H1 (cell line): ENCODE results near the gene LRRTM3. TPM values are rescaled to one million over a fixed set of nuclear protein-coding genes. Genes with fewer than 3 reads are reported as not detected.
A peak's percentile ranks its signal among the peaks of the same experiment; 100 is the strongest.

ENCODE experiments used
- CTCF ChIA-PET: fragments of 300-600 bp; sonication (Branson Sonifier 250); formaldehyde crosslinking; loops from one replicate; lab custom pipeline; 2021; ENCODE audit not compliant: partially characterized antibody; lab: Charles Lee
- POLR2A ChIA-PET: fragments of 300-600 bp; sonication (Branson Sonifier 250); formaldehyde crosslinking; loops from one replicate; lab custom pipeline; 2021; ENCODE audit warnings: inconsistent platforms; ENCODE audit not compliant: partially characterized antibody; lab: Charles Lee
- DNase-seq, 2 experiments: peaks; one replicate each; pipeline versions ENCODE4 v3.0.0 to v3.0.0-alpha.2; 2010 to 2022; ENCODE audit warnings: low spot score in 2 of 2, low read depth in 1 of 2, mixed read lengths in 1 of 2
- FAIRE-seq: peaks from 2 replicates; lab custom pipeline; 2011; peaks lifted over from hg19 to GRCh38; lab: Jason Lieb, UNC
- H2AFZ ChIP-seq: 2 replicates; pipeline ENCODE4 v1.8.1; 2012; ENCODE audit warnings: low read length, inconsistent platforms
- H2AK5ac ChIP-seq: 2 replicates; pipeline ENCODE4 v1.6.1; 2013; ENCODE audit warnings: low read depth, low read length
- H2BK120ac ChIP-seq: replicated peaks from 2 replicates; pipeline ENCODE3; 2013; ENCODE audit warnings: low read depth, low read length, inconsistent platforms
- H2BK12ac ChIP-seq: 2 replicates; pipeline ENCODE4 v1.6.1; 2013; ENCODE audit warnings: low read depth, low read length
- H2BK15ac ChIP-seq: 2 replicates; pipeline ENCODE4 v1.6.1; 2013; ENCODE audit warnings: low read length
- H2BK20ac ChIP-seq: 2 replicates; pipeline ENCODE4 v1.6.1; 2013; ENCODE audit warnings: low read length
- H2BK5ac ChIP-seq: 2 replicates; pipeline ENCODE4 v1.6.1; 2013; ENCODE audit warnings: low read depth, low read length
- H3K14ac ChIP-seq: 2 replicates; pipeline ENCODE4 v1.6.1; 2013; ENCODE audit warnings: inconsistent platforms; ENCODE audit not compliant: insufficient read length
- H3K18ac ChIP-seq: 2 replicates; pipeline ENCODE4 v1.6.1; 2013; ENCODE audit warnings: low read length; ENCODE audit errors: extremely low read depth
- H3K23ac ChIP-seq: 2 replicates; pipeline ENCODE4 v1.6.1; 2013; ENCODE audit warnings: inconsistent platforms; ENCODE audit not compliant: insufficient read length
- H3K23me2 ChIP-seq: 2 replicates; pipeline ENCODE4 v1.6.1; 2013; ENCODE audit warnings: low read depth, low read length
- H3K27ac ChIP-seq: 2 replicates; pipeline ENCODE4 v1.6.1; 2011; ENCODE audit warnings: low read depth, low read length, inconsistent platforms
- H3K27me3 ChIP-seq, 4 experiments: replicated peaks in 1 of 4; 1 replicate in 1 of 4; 2 replicates in 3 of 4; pipeline versions ENCODE4 v1.6.1 to v1.8.1; 2011 to 2013; ENCODE audit warnings: low read length in 3 of 4, mild to moderate bottlenecking in 3 of 4, inconsistent platforms in 2 of 4, mixed read lengths in 2 of 4, moderate library complexity in 1 of 4; ENCODE audit not compliant: control insufficient read depth in 3 of 4, insufficient read depth in 3 of 4; ENCODE audit errors: extremely low read depth in 1 of 4
- H3K36me3 ChIP-seq, 4 experiments: 2 replicates each; pipeline versions ENCODE4 v1.6.1 to v1.8.1; 2011 to 2013; ENCODE audit warnings: mild to moderate bottlenecking in 4 of 4, low read length in 3 of 4, moderate library complexity in 2 of 4, control low read depth in 1 of 4, inconsistent platforms in 1 of 4; ENCODE audit not compliant: insufficient read depth in 4 of 4, control insufficient read depth in 2 of 4
- H3K4ac ChIP-seq: replicated peaks from 2 replicates; pipeline ENCODE3; 2013; ENCODE audit warnings: low read length, low read depth, mixed read lengths, inconsistent platforms; ENCODE audit not compliant: insufficient read length
- H3K4me1 ChIP-seq, 4 experiments: replicated peaks in 1 of 4; 1 replicate in 1 of 4; 2 replicates in 3 of 4; pipeline versions ENCODE4 v1.6.1 to v1.8.1; 2011 to 2013; ENCODE audit warnings: low read length in 3 of 4, inconsistent platforms in 2 of 4, mixed read lengths in 1 of 4; ENCODE audit not compliant: insufficient read depth in 4 of 4, control insufficient read depth in 3 of 4
- H3K4me2 ChIP-seq, 2 experiments: 2 replicates each; pipeline versions ENCODE4 v1.6.1 to v1.8.1; 2011 to 2013; ENCODE audit warnings: low read depth in 2 of 2, low read length in 2 of 2, control low read depth in 1 of 2, inconsistent platforms in 1 of 2, mild to moderate bottlenecking in 1 of 2; ENCODE audit not compliant: insufficient read depth in 1 of 2
- H3K4me3 ChIP-seq, 4 experiments: fragments of 200-600, 300-600 bp in 1 of 4; sonication (generic), shearing (Covaris generic), sonication (Bioruptor Twin) in 1 of 4; 2 replicates each; pipeline versions ENCODE4 v1.5.1 to v1.8.1; 2011 to 2016; ENCODE audit warnings: low read length in 4 of 4, low read depth in 3 of 4, control low read depth in 2 of 4, inconsistent platforms in 2 of 4, mild to moderate bottlenecking in 2 of 4, mixed read lengths in 1 of 4, moderate library complexity in 1 of 4; ENCODE audit not compliant: insufficient read depth in 2 of 4; ENCODE audit errors: extremely low read depth in 1 of 4
- H3K56ac ChIP-seq: replicated peaks from 2 replicates; pipeline ENCODE3; 2013; ENCODE audit warnings: low read depth, mild to moderate bottlenecking, mixed read lengths, low read length, inconsistent platforms; ENCODE audit not compliant: insufficient read length
- H3K79me1 ChIP-seq: 2 replicates; pipeline ENCODE4 v1.6.1; 2013; ENCODE audit warnings: low read depth, low read length, control low read depth
- H3K79me2 ChIP-seq, 2 experiments: 2 replicates each; pipeline versions ENCODE4 v1.6.1 to v1.8.1; 2012 to 2013; ENCODE audit warnings: low read length in 2 of 2, mild to moderate bottlenecking in 2 of 2, inconsistent platforms in 1 of 2; ENCODE audit not compliant: insufficient read depth in 2 of 2, control insufficient read depth in 1 of 2
- H3K9ac ChIP-seq, 4 experiments: replicated peaks in 1 of 4; 1 replicate in 1 of 4; 2 replicates in 3 of 4; pipeline versions ENCODE4 v1.6.1 to v1.8.1; 2011 to 2013; ENCODE audit warnings: low read depth in 3 of 4, low read length in 3 of 4, control low read depth in 2 of 4, mild to moderate bottlenecking in 2 of 4, moderate library complexity in 2 of 4, inconsistent platforms in 1 of 4; ENCODE audit errors: extremely low read depth in 1 of 4
- H3K9me3 ChIP-seq, 2 experiments: 2 replicates each; pipeline versions ENCODE4 v1.6.1 to v1.8.1; 2012 to 2013; ENCODE audit warnings: mild to moderate bottlenecking in 2 of 2, moderate library complexity in 2 of 2, control low read depth in 1 of 2, inconsistent platforms in 1 of 2, low read depth in 1 of 2, low read length in 1 of 2, mixed read lengths in 1 of 2; ENCODE audit not compliant: insufficient read depth in 2 of 2
- H4K20me1 ChIP-seq, 2 experiments: replicated peaks in 1 of 2; 2 replicates each; pipeline versions ENCODE3 to v1.8.1; 2011 to 2013; ENCODE audit warnings: inconsistent platforms in 2 of 2, low read length in 2 of 2, mild to moderate bottlenecking in 1 of 2; ENCODE audit not compliant: insufficient read depth in 2 of 2, control insufficient read depth in 1 of 2
- H4K5ac ChIP-seq: 2 replicates; pipeline ENCODE4 v1.6.1; 2013; ENCODE audit warnings: low read length, low read depth, mixed read lengths, inconsistent platforms; ENCODE audit not compliant: insufficient read length
- H4K8ac ChIP-seq: 2 replicates; pipeline ENCODE4 v1.8.0; 2013; ENCODE audit warnings: mild to moderate bottlenecking, moderate library complexity, low read length, inconsistent platforms; ENCODE audit not compliant: insufficient read depth; ENCODE audit errors: extremely low read depth
- H4K91ac ChIP-seq: replicated peaks from 2 replicates; pipeline ENCODE3; 2013; ENCODE audit warnings: low read length, mixed read lengths, inconsistent platforms; ENCODE audit not compliant: insufficient read length
- JUN ChIP-seq: IDR thresholded peaks from 2 replicates; pipeline ENCODE4 v1.6.1; 2011; ENCODE audit warnings: low read depth, mild to moderate bottlenecking, improper control_type of control experiment, low read length
- RAD21 ChIP-seq, 2 experiments: IDR thresholded peaks in 1 of 2; conservative IDR thresholded peaks in 1 of 2; 2 replicates each; pipeline ENCODE4 v1.6.1; 2011; ENCODE audit warnings: low read depth in 2 of 2, low read length in 2 of 2, improper control_type of control experiment in 1 of 2, inconsistent platforms in 1 of 2, mild to moderate bottlenecking in 1 of 2, moderate library complexity in 1 of 2
- WGBS, 2 experiments: shearing (Covaris generic) in 1 of 2; methylation state at CpG; one replicate each; pipeline versions ENCODE4 v1.1.6 to v1.1.7; 2013 to 2015; ENCODE audit warnings: low lambda C conversion rate in 2 of 2, mixed read lengths in 2 of 2, inconsistent platforms in 1 of 2, low coverage in 1 of 2, missing lambda C conversion rate in 1 of 2; ENCODE audit not compliant: insufficient replicate concordance in 2 of 2, insufficient coverage in 1 of 2, insufficient read length in 1 of 2; ENCODE audit errors: extremely low coverage in 1 of 2, missing lambda C conversion rate in 1 of 2; 5-methylcytosine and 5-hydroxymethylcytosine counted together
- polyA plus RNA-seq, 7 experiments: library from polyadenylated mRNA; depleted of rRNA in 3 of 7; stranded (reverse) in 5 of 7; unstranded in 2 of 7; fragments of >200 nt in 5 of 7; fragments of 200-250 nt in 2 of 7; gene quantifications; 1 replicate in 5 of 7; 2 replicates in 1 of 7; 4 replicates in 1 of 7; pipeline versions ENCODE4 v1.2.1 to v1.2.3, GENCODE V29; 2011 to 2013; ENCODE audit warnings: missing spikeins in 2 of 7, mixed read lengths in 2 of 7
- total RNA-seq: library from RNA; stranded (reverse); fragmentation: NEBNext Ultra II Directional; extraction: Animal tissue kit (Norgen Biotek cat#: 25700); gene quantifications from 2 replicates; pipeline ENCODE4 v1.2.1, GENCODE V29; 2021
- TF ChIP-seq, protein P1 (sequence below), 3 experiments: IDR thresholded peaks; 1 replicate in 2 of 3; 2 replicates in 1 of 3; pipeline versions ENCODE4 v1.5.1 to v1.6.1; 2011; ENCODE audit warnings: low read length in 3 of 3, mild to moderate bottlenecking in 3 of 3, inconsistent platforms in 2 of 3, low read depth in 1 of 3, moderate library complexity in 1 of 3; ENCODE audit not compliant: insufficient read depth in 1 of 3; ENCODE audit errors: control extremely low read depth in 1 of 3

LRRTM3 gene
- total and polyA plus RNA-seq, 2 of the 8 experiments (the other 6 are each of a cell fraction or from before 2014, with no cell fraction given): 0.33 to 0.48 TPM

DNA sequence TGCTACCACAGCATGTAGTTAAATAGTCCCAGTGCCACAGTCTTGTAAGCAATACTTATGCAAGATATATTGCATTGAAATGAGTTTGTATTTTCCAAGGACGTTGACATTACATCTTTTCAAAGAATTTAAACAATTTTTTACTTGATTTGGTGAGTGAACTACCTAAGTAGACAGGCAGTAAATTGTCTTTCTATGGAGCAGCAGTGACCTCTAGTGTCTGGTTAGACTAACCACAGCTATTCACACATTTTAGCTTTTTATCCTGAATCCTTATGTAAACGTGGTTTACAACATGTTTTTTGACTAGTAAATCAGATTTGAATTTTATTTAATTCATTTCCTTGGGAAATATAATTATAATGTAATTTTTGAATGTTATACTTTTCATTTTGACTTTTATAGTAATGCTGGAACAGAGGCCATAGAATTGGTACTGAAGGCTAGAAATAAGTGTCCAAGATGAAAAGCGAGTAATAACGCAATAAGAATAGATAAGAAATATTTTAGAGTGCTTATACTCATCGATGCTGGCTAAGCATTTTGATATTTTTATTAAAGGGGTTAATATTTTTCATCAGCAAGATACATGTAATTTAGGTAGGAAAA, 5.6 kb downstream of the LRRTM3 start:
- Histone ChIP-seq H3K79me2 (no peaks in the 10 kb centered on the region), H2AFZ (no peak overlapping the region), H3K79me1 (no peaks in the 10 kb centered on the region), H3K23ac (no peak overlapping the region), H3K56ac (no peak overlapping the region), H4K91ac (no peak overlapping the region), H3K36me3 (no peaks in the 10 kb centered on the region), H2BK20ac (no peak overlapping the region), H2AK5ac (no peak overlapping the region), H3K27ac (no peak overlapping the region), H3K4me2 (no peak overlapping the region), H4K8ac (no peak overlapping the region), H3K14ac (no peak overlapping the region), H3K9me3 (no peaks in the 10 kb centered on the region), H2BK120ac (no peak overlapping the region), H3K4me1 (peaks cover 2 to 16% (median 11%) of the 10 kb centered on the region in 4 experiments), H3K4me3 (no peak overlapping the region), H4K5ac (no peak overlapping the region), H3K18ac (no peak overlapping the region), H3K9ac (no peak overlapping the region), H2BK12ac (no peak overlapping the region), H4K20me1 (no peaks in the 10 kb centered on the region), H2BK5ac (no peak overlapping the region), H3K23me2 (peaks cover 3% of the 10 kb centered on the region; the same call in 1 of the 2 replicates), H3K4ac (no peak overlapping the region), H2BK15ac (no peak overlapping the region), H3K27me3 (peaks cover 0 to 21% (median 18%) of the 10 kb centered on the region in 4 experiments; a peak in 6 of 7 replicates)
- TF ChIP-seq RAD21 (IDR thresholded peaks at IDR 0.05 in 1 of 2, conservative IDR thresholded peaks at IDR 0.05 in 1 of 2; ENCODE audit: low read depth in 2 of 2, low read length in 2 of 2): peak; percentile 92 to 94
- TF ChIP-seq, protein P1, sequence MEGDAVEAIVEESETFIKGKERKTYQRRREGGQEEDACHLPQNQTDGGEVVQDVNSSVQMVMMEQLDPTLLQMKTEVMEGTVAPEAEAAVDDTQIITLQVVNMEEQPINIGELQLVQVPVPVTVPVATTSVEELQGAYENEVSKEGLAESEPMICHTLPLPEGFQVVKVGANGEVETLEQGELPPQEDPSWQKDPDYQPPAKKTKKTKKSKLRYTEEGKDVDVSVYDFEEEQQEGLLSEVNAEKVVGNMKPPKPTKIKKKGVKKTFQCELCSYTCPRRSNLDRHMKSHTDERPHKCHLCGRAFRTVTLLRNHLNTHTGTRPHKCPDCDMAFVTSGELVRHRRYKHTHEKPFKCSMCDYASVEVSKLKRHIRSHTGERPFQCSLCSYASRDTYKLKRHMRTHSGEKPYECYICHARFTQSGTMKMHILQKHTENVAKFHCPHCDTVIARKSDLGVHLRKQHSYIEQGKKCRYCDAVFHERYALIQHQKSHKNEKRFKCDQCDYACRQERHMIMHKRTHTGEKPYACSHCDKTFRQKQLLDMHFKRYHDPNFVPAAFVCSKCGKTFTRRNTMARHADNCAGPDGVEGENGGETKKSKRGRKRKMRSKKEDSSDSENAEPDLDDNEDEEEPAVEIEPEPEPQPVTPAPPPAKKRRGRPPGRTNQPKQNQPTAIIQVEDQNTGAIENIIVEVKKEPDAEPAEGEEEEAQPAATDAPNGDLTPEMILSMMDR (IDR thresholded peaks at IDR 0.05; ENCODE audit: control extremely low read depth in 1 of 3, insufficient read depth in 1 of 3, low read depth in 1 of 3, low read length in 3 of 3): peak in 2 of 3 experiments; percentile 51 to 66; a peak in 2 of 4 replicates
- TF ChIP-seq JUN: no peak
- no peak for FAIRE-seq
- no peak for DNase-seq
- WGBS, 2 experiments: 42% methylated on average over 5 of the region's 5 CpGs; no CpG with 5 or more reads in 1 of the 2 experiments
- CTCF ChIA-PET: interaction anchor here (0.9 to 1.5 kb wide), 6 partner anchors 15 to 711 kb away, joined by 3 to 10 read pairs (median 4); no protein-coding TSS in a partner anchor
- POLR2A ChIA-PET: no interaction called here
